CMK (cell line): ENCODE data around the gene SAMD14.

Experiments
- DNase-seq: peaks from one replicate; pipeline ENCODE4 v3.0.0-alpha.2; 2010; ENCODE audit warnings: low read depth

The SAMD14 gene

GRCh38 chr17:50132104-50132794 lies 2.3 kb upstream of the SAMD14 start:
- DNase-seq, result no peak

GRCh38 chr17:50130559-50131305 lies 772 bp upstream of the SAMD14 start:
- no peak for DNase-seq

GRCh38 chr17:50129353-50129727 lies 620 bp downstream of the SAMD14 start:
- no peak for DNase-seq

GRCh38 chr17:50128441-50129352 lies 1.3 kb downstream of the SAMD14 start:
- no peak for DNase-seq

DNA sequence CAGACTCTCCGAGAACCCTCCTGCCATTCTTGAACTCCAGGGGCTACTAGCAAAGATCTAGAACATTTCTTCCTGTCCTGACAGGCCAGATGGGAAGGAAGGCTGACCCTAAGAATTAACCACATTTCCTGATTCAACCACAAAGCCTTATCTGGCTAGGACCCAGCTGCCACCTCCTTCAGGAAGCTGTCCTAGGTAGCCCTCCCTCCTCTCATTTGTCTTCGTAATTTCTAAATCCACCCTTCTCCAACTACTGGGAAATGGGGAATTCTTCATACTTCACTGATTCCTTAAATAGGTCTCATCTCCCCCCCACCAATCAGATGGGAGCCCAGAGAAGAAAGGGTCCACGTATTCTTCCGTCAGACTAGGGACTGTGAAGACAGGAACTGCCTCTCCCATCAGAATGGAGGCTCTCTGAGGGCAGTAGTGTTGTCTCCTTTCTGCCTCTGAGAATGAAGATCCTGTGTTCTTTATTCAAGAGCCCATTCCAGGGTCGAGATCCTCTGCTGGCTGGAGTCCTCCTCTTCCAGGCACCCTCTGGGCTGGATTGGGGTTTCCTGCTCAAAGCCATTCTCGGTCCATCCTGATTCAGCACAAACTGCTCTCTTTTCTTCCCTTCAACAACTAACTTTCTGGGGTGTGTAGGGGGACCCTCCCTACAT lies 2.1 kb downstream of the SAMD14 start:
- no peak for DNase-seq

DNA sequence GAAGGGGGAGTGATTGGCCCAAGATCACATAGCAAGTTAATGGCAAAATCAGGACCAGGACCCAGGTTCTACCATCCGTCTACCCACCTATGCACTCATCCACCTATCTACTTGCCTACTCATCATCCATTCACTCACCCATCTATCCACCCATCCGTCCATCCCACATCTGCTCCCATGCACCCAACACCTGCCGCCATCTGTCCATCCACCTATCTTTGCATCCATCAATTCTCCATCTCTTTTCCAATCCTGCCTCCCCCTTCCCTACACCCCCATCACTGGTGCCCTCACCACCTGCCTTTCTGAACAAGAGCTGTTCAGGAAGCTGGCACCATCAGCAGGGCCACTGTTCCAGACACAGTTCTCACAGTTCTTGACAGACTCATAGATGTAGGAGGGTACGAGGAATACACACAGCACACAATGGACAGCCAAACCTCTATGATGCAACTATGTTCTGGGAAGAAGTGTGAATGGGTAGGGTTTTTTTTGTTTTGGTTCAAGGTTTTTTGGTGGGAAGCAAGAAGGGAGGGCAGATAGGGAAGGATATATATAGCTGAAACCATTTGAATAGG lies 4.5 kb downstream of the SAMD14 start:
- no peak for DNase-seq

DNA sequence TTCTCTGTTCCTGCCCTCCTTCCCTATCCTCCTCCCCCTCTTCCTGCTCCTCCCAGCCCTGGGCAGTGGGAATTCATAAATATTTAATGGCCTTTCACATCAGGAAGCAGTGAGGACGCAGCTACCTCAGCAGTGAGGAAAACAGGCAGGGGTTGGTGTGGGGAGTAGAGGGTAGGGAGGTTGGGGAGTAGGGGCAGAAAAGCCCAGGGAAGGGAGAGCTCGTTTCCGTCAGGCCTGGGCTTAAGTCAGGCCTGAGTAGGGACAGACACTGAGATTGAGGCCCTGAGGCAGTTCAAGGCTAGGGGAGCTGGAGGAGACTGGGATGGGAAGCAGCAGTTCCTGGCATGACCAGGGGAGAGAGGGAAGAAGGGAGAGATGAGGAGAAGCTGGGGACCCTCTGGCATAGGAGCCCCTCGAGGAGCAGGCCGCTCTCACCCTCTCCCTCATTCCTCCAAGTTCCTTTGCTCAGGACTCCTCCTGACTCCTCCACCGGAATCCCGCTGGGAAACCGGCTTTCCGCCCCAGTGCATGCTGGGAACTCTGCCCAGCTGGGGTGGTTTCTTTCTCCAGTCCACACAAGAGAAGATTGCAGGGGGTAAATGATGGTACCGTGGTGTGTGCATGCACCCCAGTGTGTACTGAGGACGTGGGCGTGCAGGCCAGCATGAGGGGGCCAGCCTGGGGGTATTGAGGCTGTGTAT lies 6.2 kb downstream of the SAMD14 start:
- no peak for DNase-seq

- no peak for DNase-seq
Observed at GRCh38 chr17:50122945-50123344, 7.0 kb downstream of the SAMD14 start.

DNA sequence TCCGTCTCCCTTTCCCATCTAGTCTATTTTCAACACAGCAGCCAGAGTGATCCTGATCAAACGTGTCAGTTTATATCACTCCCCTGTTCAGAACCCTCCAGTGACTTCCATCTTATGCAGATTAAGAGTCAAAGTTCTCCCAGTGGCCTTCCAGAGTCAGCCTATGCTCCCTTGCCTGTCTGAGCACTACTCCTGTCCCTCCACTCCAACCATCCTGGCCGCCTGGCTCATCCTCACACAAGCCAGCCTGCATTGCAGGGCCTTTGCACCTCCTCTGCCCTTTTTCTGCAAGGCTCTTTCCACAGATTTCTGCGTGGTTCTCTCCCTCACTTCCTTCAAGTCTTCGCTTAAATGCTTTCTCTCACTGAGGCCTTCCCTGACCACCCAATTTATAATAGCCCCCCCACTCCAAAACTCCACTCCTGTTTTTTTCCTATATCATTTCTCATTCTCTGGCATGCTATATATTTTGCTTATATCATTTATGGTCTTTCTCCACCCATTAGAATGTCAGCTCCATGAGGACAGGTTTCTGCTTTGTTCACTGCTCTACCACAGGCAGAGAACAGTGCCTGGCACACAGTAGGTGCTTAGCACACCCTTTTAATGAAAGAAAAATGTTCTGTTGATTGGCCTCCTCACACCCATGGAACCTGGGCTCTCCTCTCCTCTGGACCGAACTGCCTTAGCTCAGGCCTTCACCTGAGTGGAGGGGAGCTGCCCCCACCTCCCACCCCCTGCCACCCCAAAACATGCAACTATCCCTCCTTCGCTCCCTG lies 9.3 kb downstream of the SAMD14 start:
- DNase-seq, result no peak

GRCh38 chr17:50118828-50119218 lies 11.1 kb downstream of the SAMD14 start:
- no peak for DNase-seq

DNA sequence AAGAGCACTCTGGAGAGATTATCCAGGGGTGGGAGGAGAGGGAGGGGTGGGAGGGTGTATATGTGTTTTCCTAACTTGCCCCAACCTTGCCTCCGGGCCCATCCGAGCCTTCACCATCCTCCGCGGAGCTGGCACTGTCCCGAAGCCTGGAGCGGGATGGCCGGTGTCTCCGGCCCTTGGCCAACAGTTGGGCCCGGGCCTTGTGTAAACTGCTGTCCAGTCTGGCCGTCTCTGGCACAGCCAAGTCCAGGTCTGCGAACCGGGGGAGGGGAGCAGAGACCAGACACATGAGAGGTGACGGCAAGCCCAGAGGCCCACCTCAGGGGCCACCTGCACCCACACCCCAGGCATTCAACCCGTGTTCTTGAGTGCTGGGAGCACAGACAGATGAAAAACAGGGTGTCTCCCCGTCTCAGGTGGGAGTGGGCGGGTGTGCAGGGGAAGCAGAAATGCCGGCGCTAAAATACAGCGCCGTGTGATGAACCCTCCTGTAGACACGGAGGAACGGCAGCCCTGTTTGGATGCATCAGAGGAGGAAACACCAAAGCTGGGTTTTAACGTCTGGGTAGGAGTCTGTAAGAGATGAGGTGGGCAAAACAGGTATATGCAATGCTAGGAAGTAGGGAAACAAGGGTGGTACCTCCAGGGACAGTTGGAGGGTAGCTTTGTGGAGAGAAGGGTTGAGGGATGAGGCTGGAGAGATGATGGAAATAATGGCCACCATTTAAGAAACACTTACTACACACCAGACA lies 11.7 kb downstream of the SAMD14 start:
- DNase-seq, result no peak

- no peak for DNase-seq
Observed at GRCh38 chr17:50117202-50118051, 12.5 kb downstream of the SAMD14 start.

GRCh38 chr17:50115756-50116155 lies 14.2 kb downstream of the SAMD14 start:
- no peak for DNase-seq

DNA sequence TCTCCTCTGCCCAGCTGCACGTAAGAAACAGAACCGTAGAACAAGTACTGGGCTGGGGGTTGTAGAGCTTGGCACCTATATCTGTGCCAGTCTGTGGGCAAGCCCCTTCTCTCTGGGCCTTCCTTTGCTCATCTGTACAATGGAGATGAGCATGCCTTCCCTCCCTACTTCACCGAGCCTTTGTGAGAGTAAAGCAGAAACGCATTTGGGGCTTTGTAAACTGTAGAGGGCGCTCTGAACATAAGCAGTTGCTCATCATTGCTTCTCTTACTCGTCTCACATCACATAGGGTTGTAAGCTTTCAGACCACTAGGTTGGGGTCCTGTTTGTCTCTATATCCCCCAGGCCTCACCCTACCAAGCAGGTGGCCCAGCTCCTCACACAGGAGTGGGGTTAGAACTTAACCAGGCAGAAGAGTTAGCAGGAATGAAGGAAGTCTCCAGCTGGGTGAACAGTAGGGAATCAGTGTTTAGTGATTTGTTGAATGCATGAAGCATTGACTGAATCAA lies 15.1 kb downstream of the SAMD14 start:
- no peak for DNase-seq

DNA sequence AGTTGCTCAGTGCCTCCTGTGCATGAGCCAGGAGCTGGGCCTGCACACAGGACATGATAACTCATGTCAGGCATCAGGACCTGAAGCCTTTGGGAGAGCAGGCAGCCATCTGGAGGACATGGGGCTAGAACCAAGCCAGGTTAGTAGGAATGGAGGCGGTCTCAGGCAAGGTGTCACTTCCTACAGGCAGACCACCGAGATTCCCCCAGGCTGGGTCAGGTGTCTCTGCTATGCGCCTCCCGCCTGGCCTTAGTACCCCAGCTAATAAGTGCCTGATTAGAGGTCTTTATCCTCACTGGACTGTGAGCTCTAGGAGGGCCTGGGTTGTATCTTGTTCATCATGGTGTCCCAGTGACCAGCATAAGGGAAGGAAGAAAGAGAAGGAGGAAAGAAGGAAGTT lies 15.6 kb downstream of the SAMD14 start:
- DNase-seq, result no peak

DNA sequence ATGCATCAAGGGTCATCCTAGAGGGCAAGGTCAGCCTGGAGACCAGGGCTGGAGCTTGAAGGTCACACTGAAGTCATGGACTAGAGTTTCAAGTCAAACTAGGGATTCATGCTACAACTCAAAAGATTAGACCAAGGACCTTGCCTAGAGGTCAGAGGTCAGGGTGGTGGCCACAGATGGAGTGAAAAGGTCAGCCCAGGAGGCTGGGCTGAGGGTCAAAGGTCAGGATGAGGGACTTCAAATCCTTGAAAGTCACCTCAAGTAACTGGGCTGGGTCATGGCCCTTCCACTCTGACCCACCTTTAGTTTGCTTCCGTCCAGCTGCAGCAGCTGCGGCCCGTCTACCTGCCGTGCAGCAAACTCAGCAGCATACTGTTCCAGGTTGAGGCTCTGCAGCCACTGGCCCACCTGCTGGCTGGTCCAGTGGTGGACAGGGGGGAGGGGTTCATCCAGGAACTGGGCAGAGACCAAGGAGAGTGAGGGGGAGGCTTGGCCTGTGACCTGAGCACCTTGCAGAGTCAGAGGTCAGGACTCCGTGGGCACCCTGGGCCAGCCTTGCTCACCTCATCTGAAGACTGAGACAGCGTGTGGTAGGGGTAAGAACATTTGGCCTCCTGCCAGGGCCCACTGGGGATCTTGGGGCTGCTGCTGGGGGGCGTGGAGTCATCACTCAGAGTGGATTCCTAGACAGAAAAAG lies 16.2 kb downstream of the SAMD14 start:
- no peak for DNase-seq

- no peak for DNase-seq
Observed at GRCh38 chr17:50112694-50113093, 17.3 kb downstream of the SAMD14 start.
